Ascending aorta (tissue), 2 donors: ENCODE results near the gene GAB2. TPM values are rescaled to one million over a fixed set of nuclear protein-coding genes. Genes with fewer than 3 reads are reported as not detected.

ENCODE experiments used
- DNase-seq, 2 donors: peaks; one replicate each; pipeline ENCODE4 v3.0.0-alpha.2; 2019; ENCODE audit warnings: low spot score in 2 of 2
- H3K27ac ChIP-seq, 2 donors: fragments of 200-600 bp; sonication (generic); one replicate each; pipeline ENCODE4 v1.5.1; 2016 to 2017; ENCODE audit warnings: mild to moderate bottlenecking in 1 of 2
- H3K27me3 ChIP-seq: fragments of 200-600 bp; sonication (generic); one replicate; pipeline ENCODE4 v1.5.1; 2017
- H3K36me3 ChIP-seq, 2 donors: fragments of 200-600 bp; sonication (generic); one replicate each; pipeline ENCODE4 v1.5.1; 2016
- H3K4me1 ChIP-seq, 2 donors: fragments of 200-600 bp; sonication (generic); one replicate each; pipeline ENCODE4 v1.5.1; 2016 to 2017; ENCODE audit warnings: mild to moderate bottlenecking in 1 of 2
- H3K4me3 ChIP-seq, 2 donors: fragments of 200-600 bp; sonication (generic); one replicate each; pipeline ENCODE4 v1.5.1; 2016 to 2017; ENCODE audit warnings: mild to moderate bottlenecking in 1 of 2
- H3K9me3 ChIP-seq, 2 donors: fragments of 200-600 bp; sonication (generic); one replicate each; pipeline ENCODE4 v1.5.1; 2016
- CTCF ChIP-seq, 3 experiments: fragments of 200-600 bp in 2 of 3; fragments of 450-650 bp in 1 of 3; sonication (generic) in 2 of 3; IDR thresholded peaks; one replicate each; pipeline ENCODE4 v1.5.1; 2016 to 2019; ENCODE audit warnings: antibody characterized with exemption in 3 of 3, mild to moderate bottlenecking in 1 of 3, moderate library complexity in 1 of 3
- intact Hi-C: fragments of 100-400 bp; cut with DNase I; formaldehyde crosslinking; loops from one replicate; pipeline ENCODE4 v1.15.1; 2023
- total RNA-seq: library from RNA; depleted of rRNA; stranded (reverse); fragments of >200 nt; gene quantifications from one replicate; pipeline ENCODE4 v1.1.0, GENCODE V29; 2016

The GAB2 gene
- total RNA-seq, 1 donor from 2014 or later: 21.6 TPM

DNA sequence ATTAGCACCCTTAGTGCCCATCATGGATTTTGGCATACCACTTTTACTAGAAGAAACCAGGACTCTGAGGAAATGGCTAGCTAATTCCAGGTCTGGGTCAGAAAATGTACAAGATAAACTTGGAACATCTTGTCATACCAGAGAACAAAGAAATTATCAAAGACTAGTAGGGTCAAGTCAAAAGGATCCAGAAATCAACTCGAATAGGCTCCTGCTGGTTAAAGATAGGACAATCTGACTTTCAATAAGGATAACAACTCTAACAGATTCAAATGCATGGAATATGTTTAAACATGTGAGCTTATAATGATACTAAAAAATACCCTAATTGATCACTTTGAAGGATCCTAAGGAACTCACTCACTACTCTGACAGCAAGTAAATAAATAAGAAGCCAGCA lies 18.9 kb downstream of the GAB2 start:
- Histone ChIP-seq H3K27ac (no peak overlapping the region), H3K36me3 (no peaks in the 10 kb centered on the region), H3K4me3 (no peak overlapping the region), H3K27me3 (no peaks in the 10 kb centered on the region), H3K9me3 (no peaks in the 10 kb centered on the region), H3K4me1 (peaks cover 0 to 3% of the 10 kb centered on the region in 2 donors)
- intact Hi-C loops: no loop called here
- no peak for DNase-seq
- no peak for TF ChIP-seq CTCF (IDR thresholded peaks at IDR 0.05)

DNA sequence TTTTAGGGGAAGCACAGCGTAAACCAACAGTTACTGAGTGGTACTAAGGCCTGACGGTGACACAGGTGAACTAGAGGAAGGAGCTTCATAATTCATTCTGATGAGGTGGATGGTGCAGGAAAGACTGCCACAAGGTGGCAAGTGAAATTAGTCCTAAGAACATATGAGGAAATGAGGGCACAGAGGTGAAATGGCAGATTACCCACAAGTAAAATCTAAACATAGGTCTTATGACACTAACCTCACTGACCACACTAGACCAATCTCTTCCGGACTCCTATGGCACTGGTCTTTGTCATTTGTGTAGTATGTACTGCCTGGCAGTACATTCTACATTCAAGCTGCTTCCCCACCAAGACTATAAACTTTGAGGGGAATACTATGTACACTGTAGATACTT lies 20.2 kb downstream of the GAB2 start:
- Histone ChIP-seq H3K27ac (no peak overlapping the region), H3K4me3 (no peak overlapping the region), H3K4me1 (peaks cover 3 to 5% of the 10 kb centered on the region in 2 donors), H3K36me3 (no peaks in the 10 kb centered on the region), H3K9me3 (no peaks in the 10 kb centered on the region), H3K27me3 (no peaks in the 10 kb centered on the region)
- DNase-seq: no peak
- intact Hi-C loops: no loop called here
- TF ChIP-seq CTCF (IDR thresholded peaks at IDR 0.05): no peak

GRCh38 chr11:78395597-78395996 lies 22.0 kb downstream of the GAB2 start:
- intact Hi-C loops: no loop called here
- Histone ChIP-seq H3K4me3 (no peak overlapping the region), H3K4me1 (peaks cover 0 to 7% of the 10 kb centered on the region in 2 donors), H3K36me3 (no peaks in the 10 kb centered on the region), H3K27ac (no peak overlapping the region), H3K9me3 (no peaks in the 10 kb centered on the region), H3K27me3 (no peaks in the 10 kb centered on the region)
- TF ChIP-seq CTCF (IDR thresholded peaks at IDR 0.05): no peak
- no peak for DNase-seq

- DNase-seq: no peak
- Histone ChIP-seq H3K9me3 (no peaks in the 10 kb centered on the region), H3K27ac (no peak overlapping the region), H3K4me1 (peaks cover 0 to 7% of the 10 kb centered on the region in 2 donors), H3K4me3 (no peak overlapping the region), H3K36me3 (no peaks in the 10 kb centered on the region), H3K27me3 (no peaks in the 10 kb centered on the region)
- intact Hi-C loops: no loop called here
- no peak for TF ChIP-seq CTCF (IDR thresholded peaks at IDR 0.05)
Measured at GRCh38 chr11:78392854-78393253, 24.8 kb downstream of the GAB2 start.

DNA sequence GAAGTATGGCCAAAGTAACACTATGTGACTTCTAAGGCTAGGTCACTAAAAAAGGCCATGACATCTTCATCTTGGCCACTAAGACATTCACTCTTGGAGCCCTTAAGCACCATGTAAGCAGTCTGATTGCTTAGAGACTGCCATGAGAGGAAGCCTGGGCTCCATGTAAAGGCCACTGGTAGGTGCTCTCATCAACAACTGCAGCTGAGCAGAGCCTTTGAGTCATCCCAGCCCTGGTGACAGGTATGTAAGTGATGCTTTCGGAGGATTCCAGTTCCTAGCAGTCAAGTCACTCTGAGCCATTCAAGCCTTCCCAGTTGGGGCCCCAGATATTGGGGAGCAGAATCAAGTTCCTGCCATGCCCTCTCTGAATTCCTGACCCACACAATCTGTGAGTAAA lies 26.2 kb downstream of the GAB2 start:
- no peak overlapping the region for H3K27ac ChIP-seq
- H3K4me1 ChIP-seq: peaks cover 0 to 7% of the 10 kb centered on the region in 2 donors
- no peak overlapping the region for H3K4me3 ChIP-seq
- intact Hi-C loops: no loop called here
- no peaks in the 10 kb centered on the region for H3K36me3 ChIP-seq
- no peaks in the 10 kb centered on the region for H3K27me3 ChIP-seq
- DNase-seq: no peak
- no peaks in the 10 kb centered on the region for H3K9me3 ChIP-seq
- TF ChIP-seq CTCF (IDR thresholded peaks at IDR 0.05): no peak

- Histone ChIP-seq H3K27ac (no peak overlapping the region), H3K4me3 (no peak overlapping the region), H3K9me3 (no peaks in the 10 kb centered on the region), H3K27me3 (no peaks in the 10 kb centered on the region), H3K4me1 (peaks cover 0 to 7% of the 10 kb centered on the region in 2 donors), H3K36me3 (no peaks in the 10 kb centered on the region)
- intact Hi-C loops: no loop called here
- TF ChIP-seq CTCF (IDR thresholded peaks at IDR 0.05): no peak
- DNase-seq: no peak
Measured at GRCh38 chr11:78390809-78391208, 26.8 kb downstream of the GAB2 start.
